Liver (tissue), 9 donors: ENCODE data around the gene TIE1. TPM values are rescaled to one million over a fixed set of nuclear protein-coding genes. Genes with fewer than 3 reads are reported as not detected.

Experiments used
- DNase-seq: peaks from one replicate; pipeline ENCODE4 v3.0.0-alpha.2; 2017; ENCODE audit warnings: low spot score
- H3K27ac ChIP-seq, 2 donors: one replicate each; pipeline ENCODE4 v1.7.0; 2013; ENCODE audit warnings: inconsistent platforms in 2 of 2, low read length in 2 of 2, control low read depth in 1 of 2, low read depth in 1 of 2, mild to moderate bottlenecking in 1 of 2
- H3K27me3 ChIP-seq, 4 donors: one replicate each; pipeline versions ENCODE4 v1.6.1 to v1.7.0; 2013; ENCODE audit warnings: low read length in 3 of 4, inconsistent platforms in 1 of 4, mild to moderate bottlenecking in 1 of 4, moderate library complexity in 1 of 4; ENCODE audit not compliant: control insufficient read depth in 4 of 4, insufficient read depth in 4 of 4
- H3K36me3 ChIP-seq, 4 donors: one replicate each; pipeline versions ENCODE4 v1.6.1 to v1.7.0; 2013; ENCODE audit warnings: low read length in 3 of 4, mild to moderate bottlenecking in 3 of 4, low read depth in 1 of 4, moderate library complexity in 1 of 4; ENCODE audit not compliant: control insufficient read depth in 4 of 4, insufficient read depth in 3 of 4
- H3K4me1 ChIP-seq, 4 donors: one replicate each; pipeline versions ENCODE4 v1.6.1 to v1.7.0; 2013; ENCODE audit warnings: low read length in 3 of 4, mild to moderate bottlenecking in 3 of 4, moderate library complexity in 1 of 4; ENCODE audit not compliant: control insufficient read depth in 4 of 4, insufficient read depth in 4 of 4
- H3K4me3 ChIP-seq, 3 donors: one replicate each; pipeline versions ENCODE4 v1.6.1 to v1.7.0; 2013; ENCODE audit warnings: low read length in 3 of 3, control low read depth in 1 of 3, low read depth in 1 of 3, mild to moderate bottlenecking in 1 of 3
- H3K9ac ChIP-seq, 2 donors: one replicate each; pipeline ENCODE4 v1.7.0; 2013; ENCODE audit warnings: low read length in 2 of 2, mild to moderate bottlenecking in 2 of 2, moderate library complexity in 2 of 2, control low read depth in 1 of 2, low read depth in 1 of 2
- H3K9me3 ChIP-seq, 4 donors: one replicate each; pipeline versions ENCODE4 v1.6.1 to v1.7.0; 2013; ENCODE audit warnings: low read length in 3 of 4; ENCODE audit not compliant: control insufficient read depth in 4 of 4
- FOXA1 ChIP-seq: IDR thresholded peaks from 2 replicates; pipeline ENCODE4 v1.6.1; 2016; ENCODE audit warnings: antibody characterized with exemption
- FOXA2 ChIP-seq: IDR thresholded peaks from 2 replicates; pipeline ENCODE4 v1.6.1; 2016; ENCODE audit warnings: antibody characterized with exemption
- GABPA ChIP-seq, 2 donors: IDR thresholded peaks in 1 of 2; conservative IDR thresholded peaks in 1 of 2; 2 replicates each; pipeline ENCODE4 v1.6.1; 2016; ENCODE audit warnings: antibody characterized with exemption in 2 of 2, mild to moderate bottlenecking in 1 of 2, moderate library complexity in 1 of 2
- HNF4A ChIP-seq, 2 donors: conservative IDR thresholded peaks; 2 replicates each; pipeline ENCODE4 v1.6.1; 2016; ENCODE audit warnings: antibody characterized with exemption in 2 of 2, mild to moderate bottlenecking in 2 of 2
- HNF4G ChIP-seq: IDR thresholded peaks from 2 replicates; pipeline ENCODE4 v1.6.1; 2016; ENCODE audit warnings: antibody characterized with exemption
- JUND ChIP-seq, 2 donors: IDR thresholded peaks; 2 replicates each; pipeline ENCODE4 v1.6.1; 2016; ENCODE audit warnings: antibody characterized with exemption in 2 of 2
- NR2F2 ChIP-seq: IDR thresholded peaks from 2 replicates; pipeline ENCODE4 v1.6.1; 2016; ENCODE audit warnings: antibody characterized with exemption
- RAD21 ChIP-seq, 2 donors: IDR thresholded peaks; 2 replicates each; pipeline ENCODE4 v1.6.1; 2016; ENCODE audit warnings: antibody characterized with exemption in 2 of 2, mild to moderate bottlenecking in 2 of 2
- SP1 ChIP-seq: IDR thresholded peaks from 2 replicates; pipeline ENCODE4 v1.6.1; 2018; ENCODE audit warnings: antibody characterized with exemption, mild to moderate bottlenecking
- TAF1 ChIP-seq: conservative IDR thresholded peaks from 2 replicates; pipeline ENCODE4 v1.6.1; 2016; ENCODE audit warnings: antibody characterized with exemption, mild to moderate bottlenecking
- YY1 ChIP-seq: IDR thresholded peaks from 2 replicates; pipeline ENCODE4 v1.6.1; 2016; ENCODE audit warnings: antibody characterized with exemption, mild to moderate bottlenecking
- WGBS: extraction: QIAGEN DNeasy Blood & Tissue Kit; methylation state at CpG from one replicate; pipeline ENCODE4 v1.1.7; 2013; 5-methylcytosine and 5-hydroxymethylcytosine counted together
- polyA plus RNA-seq, 2 donors: library from polyadenylated mRNA; stranded (reverse) in 1 of 2; unstranded in 1 of 2; fragments of 200-250 nt in 1 of 2; fragments of >200 nt in 1 of 2; fragmentation: Nextera tagmentation in 1 of 2; extraction: Ambion mirVana in 1 of 2; gene quantifications; one replicate each; pipeline versions ENCODE4 v1.2.1 to v1.2.3, GENCODE V29; 2013 to 2015
- total RNA-seq, 2 donors: library from RNA; depleted of rRNA; stranded (reverse); fragments of >200 nt; gene quantifications; one replicate each; pipeline ENCODE4 v1.2.3, GENCODE V29; 2014
- TF ChIP-seq, protein P1 (sequence below): IDR thresholded peaks from 2 replicates; pipeline ENCODE4 v1.6.1; 2016; ENCODE audit warnings: antibody characterized with exemption, mild to moderate bottlenecking
- TF ChIP-seq, protein P2 (sequence below): IDR thresholded peaks from 2 replicates; pipeline ENCODE4 v1.6.1; 2016; ENCODE audit warnings: antibody characterized with exemption
- TF ChIP-seq, protein P3 (sequence below): IDR thresholded peaks from 2 replicates; pipeline ENCODE4 v1.6.1; 2016; ENCODE audit warnings: antibody characterized with exemption
- TF ChIP-seq, protein P4 (sequence below): IDR thresholded peaks from 2 replicates; pipeline ENCODE4 v1.6.1; 2016; ENCODE audit warnings: antibody characterized with exemption
- donor health status: healthy.
- donor health status: healthy.
- donor health status: healthy.
- donor health status: healthy.
- donor health status: healthy.

TIE1 gene
- total and polyA plus RNA-seq, 4 donors = 3.6 to 17.6 (median 8.9) TPM

DNA sequence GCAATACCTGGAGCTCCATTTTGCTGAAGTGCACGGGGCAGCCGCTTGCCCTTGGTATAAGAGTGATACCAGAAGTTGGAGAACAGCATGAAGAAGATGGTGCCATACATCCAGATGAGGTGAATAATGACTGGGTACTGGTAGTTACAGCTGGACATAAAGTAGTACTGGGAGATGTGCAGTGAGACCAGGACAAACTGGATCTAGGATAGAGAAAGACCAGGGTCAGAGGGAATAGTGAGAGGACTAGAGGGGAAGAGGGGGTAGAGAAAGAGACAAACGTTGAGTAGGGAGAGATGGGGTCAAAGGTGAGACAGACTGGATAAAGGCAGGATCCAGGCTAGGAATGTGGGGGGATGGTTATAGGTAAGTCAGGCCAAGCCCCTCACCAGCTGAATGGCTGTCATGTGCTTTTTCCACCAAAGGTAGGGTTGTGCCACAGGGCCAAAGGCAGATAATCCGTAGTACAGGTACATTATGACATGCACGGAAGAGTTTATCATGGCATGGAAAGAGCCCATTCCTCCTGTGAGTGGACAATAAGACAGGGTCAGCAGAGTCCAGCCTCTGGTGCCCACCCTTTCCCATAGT, 63.2 kb downstream of the TIE1 start:
- peaks cover 2 to 36% (median 21%) of the 10 kb centered on the region in 4 donors for H3K36me3 ChIP-seq
- WGBS = 79% methylated on average over 5 of the region's 5 CpGs
- H3K27ac ChIP-seq = no peak overlapping the region
- no peaks in the 10 kb centered on the region for H3K9me3 ChIP-seq
- no peak overlapping the region for H3K9ac ChIP-seq
- DNase-seq = no peak
- no peak overlapping the region for H3K4me3 ChIP-seq
- H3K4me1 ChIP-seq = peaks cover 10 to 25% (median 19%) of the 10 kb centered on the region in 4 donors
- TF ChIP-seq NR2F2 (no peak), FOXA2 (no peak), TAF1 (no peak), JUND (IDR thresholded peaks at IDR 0.05) (no peak), HNF4A (conservative IDR thresholded peaks at IDR 0.05) (no peak)
- TF ChIP-seq, protein P1, sequence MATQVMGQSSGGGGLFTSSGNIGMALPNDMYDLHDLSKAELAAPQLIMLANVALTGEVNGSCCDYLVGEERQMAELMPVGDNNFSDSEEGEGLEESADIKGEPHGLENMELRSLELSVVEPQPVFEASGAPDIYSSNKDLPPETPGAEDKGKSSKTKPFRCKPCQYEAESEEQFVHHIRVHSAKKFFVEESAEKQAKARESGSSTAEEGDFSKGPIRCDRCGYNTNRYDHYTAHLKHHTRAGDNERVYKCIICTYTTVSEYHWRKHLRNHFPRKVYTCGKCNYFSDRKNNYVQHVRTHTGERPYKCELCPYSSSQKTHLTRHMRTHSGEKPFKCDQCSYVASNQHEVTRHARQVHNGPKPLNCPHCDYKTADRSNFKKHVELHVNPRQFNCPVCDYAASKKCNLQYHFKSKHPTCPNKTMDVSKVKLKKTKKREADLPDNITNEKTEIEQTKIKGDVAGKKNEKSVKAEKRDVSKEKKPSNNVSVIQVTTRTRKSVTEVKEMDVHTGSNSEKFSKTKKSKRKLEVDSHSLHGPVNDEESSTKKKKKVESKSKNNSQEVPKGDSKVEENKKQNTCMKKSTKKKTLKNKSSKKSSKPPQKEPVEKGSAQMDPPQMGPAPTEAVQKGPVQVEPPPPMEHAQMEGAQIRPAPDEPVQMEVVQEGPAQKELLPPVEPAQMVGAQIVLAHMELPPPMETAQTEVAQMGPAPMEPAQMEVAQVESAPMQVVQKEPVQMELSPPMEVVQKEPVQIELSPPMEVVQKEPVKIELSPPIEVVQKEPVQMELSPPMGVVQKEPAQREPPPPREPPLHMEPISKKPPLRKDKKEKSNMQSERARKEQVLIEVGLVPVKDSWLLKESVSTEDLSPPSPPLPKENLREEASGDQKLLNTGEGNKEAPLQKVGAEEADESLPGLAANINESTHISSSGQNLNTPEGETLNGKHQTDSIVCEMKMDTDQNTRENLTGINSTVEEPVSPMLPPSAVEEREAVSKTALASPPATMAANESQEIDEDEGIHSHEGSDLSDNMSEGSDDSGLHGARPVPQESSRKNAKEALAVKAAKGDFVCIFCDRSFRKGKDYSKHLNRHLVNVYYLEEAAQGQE = no peak
- H3K27me3 ChIP-seq = no peaks in the 10 kb centered on the region

DNA sequence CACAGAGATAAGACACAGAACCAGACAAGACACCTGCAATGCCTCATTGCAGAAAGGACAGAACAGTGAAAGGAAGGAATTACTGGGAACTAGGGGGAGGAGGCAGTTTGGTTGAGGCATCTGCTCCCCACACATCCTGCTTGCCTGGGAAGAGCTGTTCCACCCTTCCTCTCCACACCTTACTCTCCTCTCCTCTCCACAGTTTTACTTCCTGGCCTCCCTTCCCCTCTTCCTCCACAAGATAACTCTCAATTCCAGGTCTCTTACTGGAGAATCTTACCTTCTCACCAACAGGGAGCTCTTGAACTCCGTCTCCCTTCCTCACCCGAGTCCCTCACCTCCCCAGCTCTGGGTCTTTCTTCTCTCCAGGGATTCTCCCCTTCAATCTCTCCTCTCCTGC, 64.9 kb downstream of the TIE1 start:
- 88% methylated on average over 2 of the region's 2 CpGs for WGBS
- TF ChIP-seq HNF4G = no peak
- no peak for TF ChIP-seq GABPA (IDR thresholded peaks at IDR 0.05 in 1 of 2, conservative IDR thresholded peaks at IDR 0.05 in 1 of 2)
- no peak for TF ChIP-seq RAD21 (IDR thresholded peaks at IDR 0.05)
- no peak for TF ChIP-seq HNF4A (conservative IDR thresholded peaks at IDR 0.05)
- no peak for TF ChIP-seq JUND (IDR thresholded peaks at IDR 0.05)
- TF ChIP-seq, protein P2, sequence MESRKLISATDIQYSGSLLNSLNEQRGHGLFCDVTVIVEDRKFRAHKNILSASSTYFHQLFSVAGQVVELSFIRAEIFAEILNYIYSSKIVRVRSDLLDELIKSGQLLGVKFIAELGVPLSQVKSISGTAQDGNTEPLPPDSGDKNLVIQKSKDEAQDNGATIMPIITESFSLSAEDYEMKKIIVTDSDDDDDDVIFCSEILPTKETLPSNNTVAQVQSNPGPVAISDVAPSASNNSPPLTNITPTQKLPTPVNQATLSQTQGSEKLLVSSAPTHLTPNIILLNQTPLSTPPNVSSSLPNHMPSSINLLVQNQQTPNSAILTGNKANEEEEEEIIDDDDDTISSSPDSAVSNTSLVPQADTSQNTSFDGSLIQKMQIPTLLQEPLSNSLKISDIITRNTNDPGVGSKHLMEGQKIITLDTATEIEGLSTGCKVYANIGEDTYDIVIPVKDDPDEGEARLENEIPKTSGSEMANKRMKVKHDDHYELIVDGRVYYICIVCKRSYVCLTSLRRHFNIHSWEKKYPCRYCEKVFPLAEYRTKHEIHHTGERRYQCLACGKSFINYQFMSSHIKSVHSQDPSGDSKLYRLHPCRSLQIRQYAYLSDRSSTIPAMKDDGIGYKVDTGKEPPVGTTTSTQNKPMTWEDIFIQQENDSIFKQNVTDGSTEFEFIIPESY = no peak
- no peak for TF ChIP-seq NR2F2
- no peak for TF ChIP-seq FOXA1
- TF ChIP-seq FOXA2 = no peak
- no peak for TF ChIP-seq SP1
- TF ChIP-seq, protein P3, sequence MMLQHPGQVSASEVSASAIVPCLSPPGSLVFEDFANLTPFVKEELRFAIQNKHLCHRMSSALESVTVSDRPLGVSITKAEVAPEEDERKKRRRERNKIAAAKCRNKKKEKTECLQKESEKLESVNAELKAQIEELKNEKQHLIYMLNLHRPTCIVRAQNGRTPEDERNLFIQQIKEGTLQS = no peak
- TF ChIP-seq, protein P4, sequence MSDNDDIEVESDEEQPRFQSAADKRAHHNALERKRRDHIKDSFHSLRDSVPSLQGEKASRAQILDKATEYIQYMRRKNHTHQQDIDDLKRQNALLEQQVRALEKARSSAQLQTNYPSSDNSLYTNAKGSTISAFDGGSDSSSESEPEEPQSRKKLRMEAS = no peak
- TF ChIP-seq, protein P1 = no peak
- TF ChIP-seq YY1 = no peak
- H3K4me1 ChIP-seq = peaks cover 7 to 22% (median 16%) of the 10 kb centered on the region in 4 donors
- no peak overlapping the region for H3K9ac ChIP-seq
- H3K27me3 ChIP-seq = no peaks in the 10 kb centered on the region
- no peak overlapping the region for H3K4me3 ChIP-seq
- no peaks in the 10 kb centered on the region for H3K9me3 ChIP-seq
- H3K27ac ChIP-seq = no peak overlapping the region
- H3K36me3 ChIP-seq = peaks cover 2 to 36% (median 20%) of the 10 kb centered on the region in 4 donors
- no peak for DNase-seq
